ENCODE results near the gene TFF3. TPM values are rescaled to one million over a fixed set of nuclear protein-coding genes. Genes with fewer than 3 reads are reported as not detected.

TFF3 gene
- total and polyA plus RNA-seq, 10 of the 15 experiments (the other 5 are each of a cell fraction or from before 2014, with no cell fraction given), result not detected

DNA sequence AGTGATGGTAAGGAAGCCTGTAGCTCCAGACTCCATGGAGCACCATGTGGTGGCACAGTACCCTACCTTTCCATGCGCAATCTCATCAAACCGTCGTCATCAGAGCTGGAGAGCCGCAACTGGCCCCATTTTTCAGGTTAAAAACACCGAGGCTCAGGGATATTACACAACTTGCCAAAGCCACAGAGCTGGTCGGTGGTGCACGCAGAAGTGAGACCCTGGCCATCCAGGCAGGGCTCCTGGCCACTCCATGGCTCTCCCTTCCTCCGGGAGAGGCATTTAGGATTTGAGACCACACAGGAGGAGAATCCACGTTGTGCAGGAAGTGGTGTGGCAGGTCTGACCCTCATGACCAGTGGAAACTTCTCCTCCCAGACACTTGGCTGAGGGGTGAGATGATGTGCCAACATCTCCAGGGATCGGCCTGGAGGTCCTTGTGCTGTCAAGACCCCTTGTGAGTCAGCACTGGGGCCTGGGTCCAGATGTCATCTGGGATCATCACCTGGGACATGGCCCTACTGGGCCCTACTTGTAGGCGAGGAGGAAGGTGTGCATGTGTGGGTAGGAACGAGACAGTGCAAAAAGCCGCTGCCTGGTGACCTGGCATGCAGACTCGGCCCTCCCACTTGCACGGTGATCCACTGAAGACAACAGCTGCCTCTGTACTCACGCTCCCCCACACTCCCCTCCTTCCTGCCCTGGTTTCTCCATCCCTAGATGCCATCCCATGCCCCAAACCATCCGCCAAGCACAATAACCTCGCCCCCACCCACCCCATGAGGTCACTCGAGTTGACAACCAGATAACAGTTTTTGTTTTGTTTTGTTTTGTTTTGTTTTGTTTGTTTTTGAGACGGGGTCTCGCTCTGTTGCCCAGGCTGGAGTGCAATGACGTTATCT, 10.4 kb downstream of the TFF3 start:
- DNase-seq (ENCODE audit: low read depth, low spot score) (no peak), ATAC-seq (no peak), FAIRE-seq (no peak)
- no peak overlapping the region for H3K27ac ChIP-seq (ENCODE audit: control insufficient read depth, insufficient read depth)
- SMC1A ChIA-PET (ENCODE audit: uncharacterized antibody, unreplicated experiment), result no interaction called here
- no peaks in the 10 kb centered on the region for H4K20me1 ChIP-seq (ENCODE audit: control insufficient read depth, insufficient read depth)
- intact Hi-C loops (cut with micrococcal nuclease; ENCODE audit: unreplicated experiment) (no loop called here), in situ Hi-C loops (cut with MboI) (loop anchor here (5.0 kb wide), 2 partner anchors 142 to 232 kb away; no protein-coding TSS in a partner anchor)
- no peaks in the 10 kb centered on the region for H3K79me2 ChIP-seq (ENCODE audit: control insufficient read depth, insufficient read depth, low read length)
- H2AFZ ChIP-seq (ENCODE audit: control insufficient read depth, low read depth, low read length), result no peak overlapping the region
- no TSS peak for BruUV-seq (replicated peaks)
- H3K36me3 ChIP-seq (ENCODE audit: control insufficient read depth in 2 of 2, insufficient read depth in 2 of 2, low read length in 1 of 2), result no peaks in the 10 kb centered on the region
- CTCF ChIA-PET, result interaction anchor here (1.5 kb wide), 1 partner anchor 9 kb away, joined by 4 read pairs; no protein-coding TSS in a partner anchor
- POLR2A ChIA-PET, result no interaction called here
- H3K9ac ChIP-seq (ENCODE audit: control insufficient read depth, insufficient read depth, low read length), result no peak overlapping the region
- no peak overlapping the region for H3K4me2 ChIP-seq (ENCODE audit: control insufficient read depth, insufficient read depth)
- 43% methylated on average over 22 of the region's 22 CpGs for WGBS (ENCODE audit: insufficient coverage, insufficient replicate concordance, low lambda C conversion rate, missing lambda C conversion rate)
- TF ChIP-seq ZBED1 (IDR thresholded peaks at IDR 0.05; ENCODE audit: borderline replicate concordance), result no peak
- TF ChIP-seq ETV6 (conservative IDR thresholded peaks at IDR 0.05 in 1 of 2, IDR thresholded peaks at IDR 0.05 in 1 of 2; ENCODE audit: borderline replicate concordance in 1 of 2, low read depth in 1 of 2), result no peak
- TF ChIP-seq E2F4 (IDR thresholded peaks at IDR 0.05; ENCODE audit: low read depth, low read length), result no peak
- no peak for TF ChIP-seq SUZ12 (IDR thresholded peaks at IDR 0.05; ENCODE audit: unreplicated experiment)
- no peak for TF ChIP-seq CEBPB (IDR thresholded peaks at IDR 0.05; ENCODE audit: borderline replicate concordance in 1 of 2, low read depth in 2 of 2, low read length in 2 of 2)
- TF ChIP-seq CBX5 (IDR thresholded peaks at IDR 0.05; ENCODE audit: low read depth), result no peak
- no peak for TF ChIP-seq GABPA (IDR thresholded peaks at IDR 0.05; ENCODE audit: low read depth)
- TF ChIP-seq, protein P1, sequence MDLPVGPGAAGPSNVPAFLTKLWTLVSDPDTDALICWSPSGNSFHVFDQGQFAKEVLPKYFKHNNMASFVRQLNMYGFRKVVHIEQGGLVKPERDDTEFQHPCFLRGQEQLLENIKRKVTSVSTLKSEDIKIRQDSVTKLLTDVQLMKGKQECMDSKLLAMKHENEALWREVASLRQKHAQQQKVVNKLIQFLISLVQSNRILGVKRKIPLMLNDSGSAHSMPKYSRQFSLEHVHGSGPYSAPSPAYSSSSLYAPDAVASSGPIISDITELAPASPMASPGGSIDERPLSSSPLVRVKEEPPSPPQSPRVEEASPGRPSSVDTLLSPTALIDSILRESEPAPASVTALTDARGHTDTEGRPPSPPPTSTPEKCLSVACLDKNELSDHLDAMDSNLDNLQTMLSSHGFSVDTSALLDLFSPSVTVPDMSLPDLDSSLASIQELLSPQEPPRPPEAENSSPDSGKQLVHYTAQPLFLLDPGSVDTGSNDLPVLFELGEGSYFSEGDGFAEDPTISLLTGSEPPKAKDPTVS (IDR thresholded peaks at IDR 0.05; ENCODE audit: low read depth, low read length), result no peak
- no peak for TF ChIP-seq ASH2L (IDR thresholded peaks at IDR 0.05; ENCODE audit: borderline replicate concordance, low read depth)
- H3K4me3 ChIP-seq, result no peak overlapping the region
- no peaks in the 10 kb centered on the region for H3K9me3 ChIP-seq (replicated peaks; ENCODE audit: control insufficient read depth, insufficient read depth, low read length)
- no peaks in the 10 kb centered on the region for H3K27me3 ChIP-seq (replicated peaks in 1 of 2; ENCODE audit: control insufficient read depth in 2 of 2, insufficient read depth in 2 of 2, low read length in 1 of 2)
- RAD21 ChIA-PET (ENCODE audit: unreplicated experiment), result interaction anchor here (1.5 kb wide), 1 partner anchor 159 kb away, joined by 5 read pairs; no protein-coding TSS in a partner anchor
- H3K4me1 ChIP-seq (ENCODE audit: control insufficient read depth, insufficient read depth, low read length), result no peaks in the 10 kb centered on the region

Data from GM12878 (cell line).